Ascending aorta (tissue), 2 donors: ENCODE data around the gene CNGB1. TPM values are rescaled to one million over a fixed set of nuclear protein-coding genes. Genes with fewer than 3 reads are reported as not detected.

Experiments
- DNase-seq, 2 donors: peaks; one replicate each; pipeline ENCODE4 v3.0.0-alpha.2; 2019; ENCODE audit warnings: low spot score in 2 of 2
- H3K27ac ChIP-seq, 2 donors: fragments of 200-600 bp; sonication (generic); one replicate each; pipeline ENCODE4 v1.5.1; 2016 to 2017; ENCODE audit warnings: mild to moderate bottlenecking in 1 of 2
- H3K27me3 ChIP-seq: fragments of 200-600 bp; sonication (generic); one replicate; pipeline ENCODE4 v1.5.1; 2017
- H3K36me3 ChIP-seq, 2 donors: fragments of 200-600 bp; sonication (generic); one replicate each; pipeline ENCODE4 v1.5.1; 2016
- H3K4me1 ChIP-seq, 2 donors: fragments of 200-600 bp; sonication (generic); one replicate each; pipeline ENCODE4 v1.5.1; 2016 to 2017; ENCODE audit warnings: mild to moderate bottlenecking in 1 of 2
- H3K4me3 ChIP-seq, 2 donors: fragments of 200-600 bp; sonication (generic); one replicate each; pipeline ENCODE4 v1.5.1; 2016 to 2017; ENCODE audit warnings: mild to moderate bottlenecking in 1 of 2
- H3K9me3 ChIP-seq, 2 donors: fragments of 200-600 bp; sonication (generic); one replicate each; pipeline ENCODE4 v1.5.1; 2016
- intact Hi-C: fragments of 100-400 bp; cut with DNase I; formaldehyde crosslinking; loops from one replicate; pipeline ENCODE4 v1.15.1; 2023
- total RNA-seq: library from RNA; depleted of rRNA; stranded (reverse); fragments of >200 nt; gene quantifications from one replicate; pipeline ENCODE4 v1.1.0, GENCODE V29; 2016
- TF ChIP-seq, protein P1 (sequence below), 3 experiments: fragments of 200-600 bp in 2 of 3; fragments of 450-650 bp in 1 of 3; sonication (generic) in 2 of 3; IDR thresholded peaks; one replicate each; pipeline ENCODE4 v1.5.1; 2016 to 2019; ENCODE audit warnings: antibody characterized with exemption in 3 of 3, mild to moderate bottlenecking in 1 of 3, moderate library complexity in 1 of 3

CNGB1 gene
- total RNA-seq, 1 donor from 2014 or later, result not detected

GRCh38 chr16:57941016-57941664, 29.8 kb downstream of the CNGB1 start:
- no peak for DNase-seq

DNA sequence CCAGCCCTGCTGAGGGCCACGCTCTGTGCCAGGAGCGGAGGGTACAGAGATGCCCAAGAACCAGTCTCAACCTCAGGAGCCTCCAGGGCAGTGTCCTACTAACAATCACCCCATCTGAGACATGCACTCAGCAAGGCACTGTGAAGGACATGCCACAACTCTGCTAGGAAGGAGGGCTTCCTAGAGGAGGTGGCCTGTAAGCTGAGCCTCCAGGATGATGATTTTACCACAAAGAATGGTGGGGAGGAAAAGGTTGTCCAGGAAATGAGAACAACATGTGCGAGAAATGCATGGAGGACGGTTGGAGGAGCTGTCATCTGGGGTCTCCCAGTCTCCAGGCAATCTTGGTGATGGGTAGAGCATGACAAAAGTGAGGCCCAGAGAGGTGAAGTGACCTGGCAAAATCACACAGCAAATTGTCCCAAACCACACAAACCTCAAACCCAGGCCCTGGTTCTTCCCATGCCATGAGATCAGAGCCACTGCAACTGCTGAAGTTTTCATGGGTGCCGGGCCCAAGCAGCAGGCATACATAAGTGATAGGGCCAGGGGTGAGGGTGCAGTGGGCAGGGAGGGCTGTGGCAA, 30.5 kb downstream of the CNGB1 start:
- Histone ChIP-seq H3K27ac (no peak overlapping the region), H3K27me3 (no peaks in the 10 kb centered on the region), H3K9me3 (no peaks in the 10 kb centered on the region), H3K4me1 (no peaks in the 10 kb centered on the region), H3K4me3 (no peak overlapping the region), H3K36me3 (no peaks in the 10 kb centered on the region)
- no peak for DNase-seq
- TF ChIP-seq, protein P1, sequence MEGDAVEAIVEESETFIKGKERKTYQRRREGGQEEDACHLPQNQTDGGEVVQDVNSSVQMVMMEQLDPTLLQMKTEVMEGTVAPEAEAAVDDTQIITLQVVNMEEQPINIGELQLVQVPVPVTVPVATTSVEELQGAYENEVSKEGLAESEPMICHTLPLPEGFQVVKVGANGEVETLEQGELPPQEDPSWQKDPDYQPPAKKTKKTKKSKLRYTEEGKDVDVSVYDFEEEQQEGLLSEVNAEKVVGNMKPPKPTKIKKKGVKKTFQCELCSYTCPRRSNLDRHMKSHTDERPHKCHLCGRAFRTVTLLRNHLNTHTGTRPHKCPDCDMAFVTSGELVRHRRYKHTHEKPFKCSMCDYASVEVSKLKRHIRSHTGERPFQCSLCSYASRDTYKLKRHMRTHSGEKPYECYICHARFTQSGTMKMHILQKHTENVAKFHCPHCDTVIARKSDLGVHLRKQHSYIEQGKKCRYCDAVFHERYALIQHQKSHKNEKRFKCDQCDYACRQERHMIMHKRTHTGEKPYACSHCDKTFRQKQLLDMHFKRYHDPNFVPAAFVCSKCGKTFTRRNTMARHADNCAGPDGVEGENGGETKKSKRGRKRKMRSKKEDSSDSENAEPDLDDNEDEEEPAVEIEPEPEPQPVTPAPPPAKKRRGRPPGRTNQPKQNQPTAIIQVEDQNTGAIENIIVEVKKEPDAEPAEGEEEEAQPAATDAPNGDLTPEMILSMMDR (IDR thresholded peaks at IDR 0.05), result no peak
- intact Hi-C loops, result no loop called here

More at GRCh38 chr16:57941016-57941664, 29.8 kb downstream of the CNGB1 start:
- Histone ChIP-seq H3K9me3 (no peaks in the 10 kb centered on the region), H3K4me3 (no peak overlapping the region), H3K4me1 (no peaks in the 10 kb centered on the region), H3K27ac (no peak overlapping the region), H3K27me3 (no peaks in the 10 kb centered on the region), H3K36me3 (no peaks in the 10 kb centered on the region)
- TF ChIP-seq, protein P1 (IDR thresholded peaks at IDR 0.05), result no peak
- intact Hi-C loops, result no loop called here

- TF ChIP-seq, protein P1 (IDR thresholded peaks at IDR 0.05), result no peak
Measured at GRCh38 chr16:57939872-57940224, 31.1 kb downstream of the CNGB1 start.

GRCh38 chr16:57938936-57939871, 31.7 kb downstream of the CNGB1 start:
- no peak overlapping the region for H3K27ac ChIP-seq
- intact Hi-C loops, result no loop called here
- no peak overlapping the region for H3K4me3 ChIP-seq

More at GRCh38 chr16:57939872-57940224, 31.1 kb downstream of the CNGB1 start:
- Histone ChIP-seq H3K9me3 (no peaks in the 10 kb centered on the region), H3K4me1 (no peaks in the 10 kb centered on the region), H3K27ac (no peak overlapping the region), H3K4me3 (no peak overlapping the region), H3K27me3 (no peaks in the 10 kb centered on the region), H3K36me3 (no peaks in the 10 kb centered on the region)
- no peak for DNase-seq
- intact Hi-C loops, result no loop called here

GRCh38 chr16:57938484-57938883, 32.4 kb downstream of the CNGB1 start:
- Histone ChIP-seq H3K27ac (no peak overlapping the region), H3K4me1 (no peaks in the 10 kb centered on the region), H3K9me3 (no peaks in the 10 kb centered on the region), H3K36me3 (no peaks in the 10 kb centered on the region), H3K27me3 (no peaks in the 10 kb centered on the region), H3K4me3 (no peak overlapping the region)
- DNase-seq, result no peak
- intact Hi-C loops, result no loop called here
- TF ChIP-seq, protein P1 (IDR thresholded peaks at IDR 0.05), result no peak

More at GRCh38 chr16:57938936-57939871, 31.7 kb downstream of the CNGB1 start:
- TF ChIP-seq, protein P1 (IDR thresholded peaks at IDR 0.05), result no peak
- DNase-seq, result no peak
- no peaks in the 10 kb centered on the region for H3K36me3 ChIP-seq
- no peaks in the 10 kb centered on the region for H3K9me3 ChIP-seq
- H3K27me3 ChIP-seq, result no peaks in the 10 kb centered on the region
- no peaks in the 10 kb centered on the region for H3K4me1 ChIP-seq
